Colonic mucosa (tissue), 4 donors: Measurements from ENCODE around the gene PAPOLA. TPM values are rescaled to one million over a fixed set of nuclear protein-coding genes. Genes with fewer than 3 reads are reported as not detected.

Experiments
- DNase-seq: peaks from one replicate; pipeline ENCODE4 v3.0.0-alpha.2; 2020
- H3K27ac ChIP-seq: fragments of 200-600 bp; one replicate; pipeline ENCODE4 v1.8.0; 2021
- H3K27me3 ChIP-seq: fragments of 200-600 bp; one replicate; pipeline ENCODE4 v1.8.0; 2021
- H3K36me3 ChIP-seq: fragments of 200-600 bp; one replicate; pipeline ENCODE4 v1.8.0; 2021
- H3K4me1 ChIP-seq: fragments of 200-600 bp; one replicate; pipeline ENCODE4 v1.8.0; 2021; ENCODE audit warnings: mild to moderate bottlenecking
- H3K4me3 ChIP-seq: fragments of 200-600 bp; one replicate; pipeline ENCODE4 v1.8.0; 2021
- H3K9ac ChIP-seq, 2 donors: one replicate each; pipeline ENCODE4 v1.7.0; 2013; ENCODE audit warnings: control low read depth in 2 of 2, low read depth in 2 of 2, low read length in 2 of 2
- H3K9me3 ChIP-seq: fragments of 200-600 bp; one replicate; pipeline ENCODE4 v1.8.0; 2021
- intact Hi-C: fragments of 100-400 bp; cut with DNase I; formaldehyde crosslinking; loops from one replicate; pipeline ENCODE4 v1.14.1; 2022
- total RNA-seq, 2 donors: library from RNA; stranded (reverse); fragmentation: NEBNext Ultra II Directional in 1 of 2; extraction: Animal tissue kit (Norgen Biotek cat#: 25700) in 1 of 2; gene quantifications; one replicate each; pipeline ENCODE4 v1.2.1, GENCODE V29; 2021
- TF ChIP-seq, protein P1 (sequence below): fragments of 200-600 bp; IDR thresholded peaks from one replicate; pipeline ENCODE4 v1.8.0; 2022; ENCODE audit warnings: antibody characterized with exemption, mild to moderate bottlenecking
- donor health status: healthy.
- donor health status: DM: no; HTN: no; CAD: no.
- donor health status: DM: no; HTN: no; CAD: no.

Gene PAPOLA
- total RNA-seq, 2 donors from 2014 or later: 176 to 196 TPM

DNA sequence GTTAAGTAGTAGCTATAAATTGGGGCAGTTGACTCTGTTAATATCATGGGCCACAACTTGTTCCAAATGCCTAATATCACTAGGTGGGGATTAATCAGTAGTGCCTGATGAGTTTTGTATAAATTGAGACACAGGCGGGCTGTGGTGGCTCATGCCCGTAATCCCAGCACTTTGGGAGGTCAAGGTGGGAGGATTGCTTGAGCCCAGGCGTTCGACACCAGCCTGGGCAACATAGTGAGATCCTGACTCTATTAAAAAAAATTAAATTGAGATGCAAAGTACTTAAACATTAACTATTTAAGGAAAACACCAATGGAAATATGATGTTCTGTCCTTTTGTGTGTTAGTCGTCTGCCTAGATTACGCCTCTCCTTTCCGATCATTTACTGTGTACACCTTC is 9.0 kb downstream of the PAPOLA start:
- Histone ChIP-seq H3K9me3 (no peaks in the 10 kb centered on the region), H3K27me3 (no peaks in the 10 kb centered on the region), H3K36me3 (no peaks in the 10 kb centered on the region), H3K27ac (no peak overlapping the region), H3K4me3 (no peak overlapping the region), H3K9ac (no peak overlapping the region), H3K4me1 (no peaks in the 10 kb centered on the region)
- no peak for DNase-seq
- TF ChIP-seq, protein P1, sequence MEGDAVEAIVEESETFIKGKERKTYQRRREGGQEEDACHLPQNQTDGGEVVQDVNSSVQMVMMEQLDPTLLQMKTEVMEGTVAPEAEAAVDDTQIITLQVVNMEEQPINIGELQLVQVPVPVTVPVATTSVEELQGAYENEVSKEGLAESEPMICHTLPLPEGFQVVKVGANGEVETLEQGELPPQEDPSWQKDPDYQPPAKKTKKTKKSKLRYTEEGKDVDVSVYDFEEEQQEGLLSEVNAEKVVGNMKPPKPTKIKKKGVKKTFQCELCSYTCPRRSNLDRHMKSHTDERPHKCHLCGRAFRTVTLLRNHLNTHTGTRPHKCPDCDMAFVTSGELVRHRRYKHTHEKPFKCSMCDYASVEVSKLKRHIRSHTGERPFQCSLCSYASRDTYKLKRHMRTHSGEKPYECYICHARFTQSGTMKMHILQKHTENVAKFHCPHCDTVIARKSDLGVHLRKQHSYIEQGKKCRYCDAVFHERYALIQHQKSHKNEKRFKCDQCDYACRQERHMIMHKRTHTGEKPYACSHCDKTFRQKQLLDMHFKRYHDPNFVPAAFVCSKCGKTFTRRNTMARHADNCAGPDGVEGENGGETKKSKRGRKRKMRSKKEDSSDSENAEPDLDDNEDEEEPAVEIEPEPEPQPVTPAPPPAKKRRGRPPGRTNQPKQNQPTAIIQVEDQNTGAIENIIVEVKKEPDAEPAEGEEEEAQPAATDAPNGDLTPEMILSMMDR: no peak
- intact Hi-C loops: no loop called here

- no peak overlapping the region for H3K9ac ChIP-seq
- H3K4me1 ChIP-seq: no peaks in the 10 kb centered on the region
- TF ChIP-seq, protein P1: no peak
- no peak overlapping the region for H3K27ac ChIP-seq
- intact Hi-C loops: no loop called here
- H3K27me3 ChIP-seq: no peaks in the 10 kb centered on the region
- no peaks in the 10 kb centered on the region for H3K9me3 ChIP-seq
- no peak overlapping the region for H3K4me3 ChIP-seq
- DNase-seq: no peak
- H3K36me3 ChIP-seq: no peaks in the 10 kb centered on the region
Measured at GRCh38 chr14:96511667-96512066, 9.5 kb downstream of the PAPOLA start.

DNA sequence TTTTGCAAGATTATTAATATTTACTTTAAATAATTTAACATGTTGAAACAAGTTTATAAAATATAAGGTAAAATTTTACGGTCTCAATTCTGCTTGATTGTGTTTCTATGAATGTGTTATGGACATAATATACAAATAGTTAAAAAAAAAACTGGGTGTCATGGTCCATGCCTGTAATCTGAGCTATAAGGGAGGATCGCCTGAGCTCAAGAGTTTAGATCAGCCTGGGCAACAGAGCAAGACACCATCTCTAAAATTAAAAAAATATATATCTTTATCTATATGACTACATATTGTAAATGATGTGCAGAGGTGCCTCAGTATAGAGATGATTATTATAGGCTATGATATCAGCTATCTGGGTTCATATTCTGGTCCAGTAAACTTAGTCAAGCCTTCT is 9.9 kb downstream of the PAPOLA start:
- Histone ChIP-seq H3K27me3 (no peaks in the 10 kb centered on the region), H3K36me3 (no peaks in the 10 kb centered on the region), H3K9ac (no peak overlapping the region), H3K27ac (no peak overlapping the region), H3K9me3 (no peaks in the 10 kb centered on the region), H3K4me1 (no peaks in the 10 kb centered on the region), H3K4me3 (no peak overlapping the region)
- TF ChIP-seq, protein P1: no peak
- intact Hi-C loops: no loop called here
- DNase-seq: no peak

DNA sequence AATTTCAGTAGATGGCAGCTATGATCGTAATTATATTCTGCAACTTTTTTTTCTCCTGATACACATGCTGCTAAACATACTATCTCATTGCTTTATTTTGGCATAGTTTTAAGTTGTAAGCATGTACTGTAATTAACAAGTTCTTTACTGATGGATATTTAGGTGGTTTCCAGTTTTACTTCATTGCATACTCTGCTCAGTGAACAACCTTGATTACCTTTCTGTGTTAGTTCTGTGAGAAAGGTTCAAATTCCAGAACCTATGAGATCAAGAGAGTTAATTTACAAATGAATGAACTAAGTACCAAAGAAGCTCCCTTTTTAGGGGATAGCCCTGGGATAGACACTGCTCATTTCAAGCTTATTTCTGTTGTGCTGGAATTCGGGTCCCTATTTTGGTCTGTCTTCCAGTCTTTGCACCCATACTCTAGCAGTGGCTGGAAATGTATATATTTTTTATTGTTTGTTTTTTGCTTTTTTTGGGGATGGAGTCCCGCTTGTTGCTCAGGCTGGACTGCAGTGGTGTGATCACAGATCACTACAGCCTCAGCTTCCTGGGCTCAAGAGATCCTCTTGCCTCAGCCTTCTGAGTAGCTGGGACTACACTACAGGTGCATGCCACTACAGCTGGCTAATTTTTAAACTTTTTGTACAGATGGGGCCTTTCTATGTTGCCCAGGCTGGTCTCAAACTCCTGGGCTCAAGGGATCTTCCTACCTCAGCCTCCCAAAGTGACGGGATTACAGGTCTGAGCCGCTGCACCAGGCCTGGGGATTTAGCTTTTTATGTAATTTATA is 10.6 kb downstream of the PAPOLA start:
- Histone ChIP-seq H3K4me3 (no peak overlapping the region), H3K36me3 (no peaks in the 10 kb centered on the region), H3K27ac (no peak overlapping the region), H3K9me3 (no peaks in the 10 kb centered on the region), H3K27me3 (no peaks in the 10 kb centered on the region), H3K4me1 (no peaks in the 10 kb centered on the region), H3K9ac (no peak overlapping the region)
- TF ChIP-seq, protein P1: no peak
- DNase-seq: no peak
- intact Hi-C loops: no loop called here

DNA sequence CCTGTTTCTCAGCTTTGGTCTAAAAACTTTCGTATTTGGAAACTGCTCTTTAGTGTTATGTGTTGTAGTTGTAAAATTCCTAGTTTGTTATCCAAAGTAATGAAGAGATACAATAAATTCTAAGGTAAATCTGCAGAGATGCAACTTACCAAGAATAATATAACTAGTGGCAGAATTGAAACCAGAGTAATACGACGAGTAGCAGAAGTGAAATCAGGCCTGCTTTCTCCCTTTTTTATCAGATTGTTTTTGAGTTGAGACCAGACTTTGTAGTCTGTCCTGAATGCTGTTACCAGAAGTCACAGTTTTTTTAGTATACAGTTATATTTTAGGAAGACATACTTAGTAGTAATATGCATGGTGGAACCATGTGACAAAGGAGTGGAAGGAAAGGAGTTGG is 12.5 kb downstream of the PAPOLA start:
- no peak overlapping the region for H3K27ac ChIP-seq
- H3K9me3 ChIP-seq: no peaks in the 10 kb centered on the region
- no peaks in the 10 kb centered on the region for H3K27me3 ChIP-seq
- intact Hi-C loops: no loop called here
- no peaks in the 10 kb centered on the region for H3K36me3 ChIP-seq
- TF ChIP-seq, protein P1: no peak
- H3K4me3 ChIP-seq: no peak overlapping the region
- H3K4me1 ChIP-seq: no peaks in the 10 kb centered on the region
- H3K9ac ChIP-seq: no peak overlapping the region
- DNase-seq: no peak
